GM12878 (cell line): ENCODE measurements around the gene C19orf47. TPM values are rescaled to one million over a fixed set of nuclear protein-coding genes. Genes with fewer than 3 reads are reported as not detected.

Experiments used
- ATAC-seq: fragments of 200-7000 bp; cut with Tn5 transposase; 3 replicates; pipeline ENCODE4 v1.9.1; 2020; ENCODE audit warnings: mild to moderate bottlenecking, moderate library complexity
- BruUV-seq: library from RNA; stranded (reverse); fragments of 400-500 nt; replicated peaks from 2 replicates; lab custom pipeline; 2021; lab: Mats Ljungman, UMichigan
- CTCF ChIA-PET: fragments of 300-600 bp; sonication (Branson Sonifier 250); formaldehyde crosslinking; extraction: SDS; loops from one replicate; lab custom pipeline; 2021; ENCODE audit warnings: inconsistent platforms; lab: Yijun Ruan, JAX
- POLR2A ChIA-PET: fragments of 350-600 bp; formaldehyde crosslinking; extraction: SDS; loops from one replicate; lab custom pipeline; 2021; ENCODE audit warnings: inconsistent platforms; lab: Charles Lee
- RAD21 ChIA-PET: fragments of 300-600 bp; sonication (Branson Sonifier 250); formaldehyde crosslinking; loops from one replicate; lab custom pipeline; 2023; ENCODE audit warnings: antibody characterized with exemption; ENCODE audit not compliant: unreplicated experiment; lab: Charles Lee
- SMC1A ChIA-PET: fragments of 300-600 bp; sonication (Branson Sonifier 250); formaldehyde crosslinking; loops from one replicate; lab custom pipeline; 2023; ENCODE audit not compliant: unreplicated experiment, uncharacterized antibody; lab: Charles Lee
- DNase-seq: peaks from one replicate; pipeline ENCODE4 v3.0.0-alpha.2; 2011; ENCODE audit warnings: low read depth, low spot score
- FAIRE-seq: peaks from 3 replicates; lab custom pipeline; 2011; peaks lifted over from hg19 to GRCh38; lab: Jason Lieb, UNC
- H2AFZ ChIP-seq: 2 replicates; pipeline ENCODE4 v1.6.0; 2011; ENCODE audit warnings: low read depth, low read length, control low read depth; ENCODE audit not compliant: control insufficient read depth
- H3K27ac ChIP-seq: 2 replicates; pipeline ENCODE4 v1.5.1; 2011; ENCODE audit warnings: control low read depth; ENCODE audit not compliant: control insufficient read depth, insufficient read depth
- H3K27me3 ChIP-seq, 2 experiments: replicated peaks in 1 of 2; 2 replicates each; pipeline versions ENCODE4 v1.6.0 to v1.6.1; 2011; ENCODE audit warnings: low read length in 1 of 2; ENCODE audit not compliant: control insufficient read depth in 2 of 2, insufficient read depth in 2 of 2
- H3K36me3 ChIP-seq, 2 experiments: 2 replicates each; pipeline ENCODE4 v1.5.1; 2011; ENCODE audit warnings: low read length in 1 of 2; ENCODE audit not compliant: control insufficient read depth in 2 of 2, insufficient read depth in 2 of 2
- H3K4me1 ChIP-seq: 2 replicates; pipeline ENCODE4 v1.6.1; 2011; ENCODE audit warnings: mild to moderate bottlenecking, low read length, moderate library complexity, mixed read lengths; ENCODE audit not compliant: control insufficient read depth, insufficient read depth
- H3K4me2 ChIP-seq: 2 replicates; pipeline ENCODE4 v1.6.0; 2011; ENCODE audit warnings: control low read depth; ENCODE audit not compliant: control insufficient read depth, insufficient read depth
- H3K4me3 ChIP-seq: fragments of 200-600 bp; sonication (generic); 2 replicates; pipeline ENCODE4 v1.5.1; 2016
- H3K79me2 ChIP-seq: 2 replicates; pipeline ENCODE4 v1.6.0; 2011; ENCODE audit warnings: low read length; ENCODE audit not compliant: control insufficient read depth, insufficient read depth
- H3K9ac ChIP-seq: 2 replicates; pipeline ENCODE4 v1.8.0; 2011; ENCODE audit warnings: low read length, control low read depth, mixed read lengths; ENCODE audit not compliant: control insufficient read depth, insufficient read depth
- H3K9me3 ChIP-seq: replicated peaks from 3 replicates; pipeline ENCODE4 v1.5.1; 2011; ENCODE audit warnings: mild to moderate bottlenecking, low read length; ENCODE audit not compliant: control insufficient read depth, insufficient read depth
- H4K20me1 ChIP-seq: 2 replicates; pipeline ENCODE4 v1.6.0; 2011; ENCODE audit not compliant: control insufficient read depth, insufficient read depth
- CBX5 ChIP-seq: sonication (generic); IDR thresholded peaks from 2 replicates; pipeline ENCODE4 v1.6.1; 2016; ENCODE audit warnings: low read depth, moderate library complexity, mild to moderate bottlenecking, inconsistent platforms
- FOS ChIP-seq: IDR thresholded peaks from 3 replicates; pipeline ENCODE4 v1.6.1; 2011; ENCODE audit warnings: borderline replicate concordance; ENCODE audit not compliant: insufficient read length; ENCODE audit errors: extremely low read depth
- GABPA ChIP-seq: IDR thresholded peaks from 2 replicates; pipeline ENCODE4 v1.6.1; 2014; ENCODE audit warnings: antibody characterized with exemption, low read depth, mild to moderate bottlenecking, inconsistent platforms
- IKZF2 ChIP-seq, 2 experiments: fragments of 450-650 bp; IDR thresholded peaks; 2 replicates each; pipeline ENCODE4 v1.6.1; 2017; ENCODE audit warnings: mild to moderate bottlenecking in 2 of 2, moderate library complexity in 2 of 2
- KAT2A ChIP-seq: conservative IDR thresholded peaks from 2 replicates; pipeline ENCODE4 v1.6.1; 2011; ENCODE audit warnings: low read depth, low read length; ENCODE audit not compliant: control insufficient read depth
- NBN ChIP-seq: fragments of 450-650 bp; IDR thresholded peaks from 2 replicates; pipeline ENCODE4 v1.6.1; 2016
- NFYA ChIP-seq: IDR thresholded peaks from 2 replicates; pipeline ENCODE4 v1.6.1; 2011; ENCODE audit warnings: low read depth, mild to moderate bottlenecking, low read length, improper control_type of control experiment, borderline replicate concordance
- PRDM15 ChIP-seq: fragments of 450-650 bp; formaldehyde crosslinking; IDR thresholded peaks from 2 replicates; pipeline ENCODE4 v1.4.0; 2020; ENCODE audit warnings: mild to moderate bottlenecking, moderate library complexity
- RUNX3 ChIP-seq: IDR thresholded peaks from 2 replicates; pipeline ENCODE4 v1.6.1; 2012; ENCODE audit warnings: low read length, inconsistent platforms
- SKIL ChIP-seq: fragments of 450-650 bp; IDR thresholded peaks from 2 replicates; pipeline ENCODE4 v1.6.1; 2017; ENCODE audit warnings: mild to moderate bottlenecking, low read depth, inconsistent platforms; ENCODE audit not compliant: poor library complexity, severe bottlenecking
- SMAD5 ChIP-seq: IDR thresholded peaks from 2 replicates; pipeline ENCODE4 v1.6.1; 2016; ENCODE audit warnings: antibody characterized with exemption, low read depth
- TAF1 ChIP-seq: IDR thresholded peaks from 2 replicates; pipeline ENCODE4 v1.6.1; 2011; ENCODE audit warnings: mild to moderate bottlenecking, low read depth, low read length, borderline replicate concordance
- TBL1XR1 ChIP-seq: IDR thresholded peaks from 2 replicates; pipeline ENCODE4 v1.6.1; 2012; ENCODE audit warnings: low read depth, low read length, improper control_type of control experiment
- TCF12 ChIP-seq: IDR thresholded peaks from 2 replicates; pipeline ENCODE4 v1.6.1; 2011; ENCODE audit warnings: low read depth, mild to moderate bottlenecking, low read length
- TCF3 ChIP-seq: IDR thresholded peaks from 2 replicates; pipeline ENCODE4 v1.6.1; 2012; ENCODE audit warnings: low read depth, mild to moderate bottlenecking, low read length, borderline replicate concordance; ENCODE audit not compliant: insufficient read depth
- USF2 ChIP-seq: IDR thresholded peaks from 2 replicates; pipeline ENCODE4 v1.6.1; 2011; ENCODE audit warnings: low read depth, low read length, improper control_type of control experiment, borderline replicate concordance
- WGBS: methylation state at CpG from one replicate; pipeline ENCODE4 v1.1.6; 2016; ENCODE audit warnings: low lambda C conversion rate; ENCODE audit not compliant: insufficient replicate concordance, insufficient coverage; ENCODE audit errors: missing lambda C conversion rate; 5-methylcytosine and 5-hydroxymethylcytosine counted together
- in situ Hi-C: fragments of 300-500 bp; cut with MboI; formaldehyde crosslinking; loops from 9 replicates; pipeline ENCODE4 v1.14.3; 2018; ENCODE audit warnings: mixed read lengths
- intact Hi-C: fragments of 100-400 bp; cut with micrococcal nuclease; formaldehyde crosslinking; loops from one replicate; pipeline ENCODE4 v1.14.2; 2022; ENCODE audit not compliant: unreplicated experiment
- polyA plus RNA-seq, 11 experiments: library from polyadenylated mRNA; depleted of rRNA in 4 of 11; unstranded in 6 of 11; stranded (reverse) in 5 of 11; fragments of >200 nt; fragmentation: Nextera tagmentation in 4 of 11; fragmentation: Illumina TruSeq in 1 of 11; extraction: Ambion mirVana in 4 of 11; extraction: Trizol in 1 of 11; gene quantifications; 1 replicate in 1 of 11; 2 replicates in 10 of 11; pipeline versions ENCODE4 v1.2.1 to v1.2.3, GENCODE V29; 2011 to 2016; ENCODE audit warnings: inconsistent platforms in 2 of 11, missing spikeins in 2 of 11, low read depth in 1 of 11
- total RNA-seq, 4 experiments: library from RNA; depleted of rRNA in 3 of 4; stranded (reverse); fragments of >200 nt in 3 of 4; fragmentation: Illumina TruSeq in 1 of 4; extraction: Trizol in 1 of 4; gene quantifications; 2 replicates each; pipeline versions ENCODE4 v1.2.1 to v1.2.3, GENCODE V29; 2013 to 2021

Gene C19orf47
- total and polyA plus RNA-seq, 10 of the 15 experiments (the other 5 are each of a cell fraction or from before 2014, with no cell fraction given): 0.11 to 29.1 (median 20.2) TPM

DNA sequence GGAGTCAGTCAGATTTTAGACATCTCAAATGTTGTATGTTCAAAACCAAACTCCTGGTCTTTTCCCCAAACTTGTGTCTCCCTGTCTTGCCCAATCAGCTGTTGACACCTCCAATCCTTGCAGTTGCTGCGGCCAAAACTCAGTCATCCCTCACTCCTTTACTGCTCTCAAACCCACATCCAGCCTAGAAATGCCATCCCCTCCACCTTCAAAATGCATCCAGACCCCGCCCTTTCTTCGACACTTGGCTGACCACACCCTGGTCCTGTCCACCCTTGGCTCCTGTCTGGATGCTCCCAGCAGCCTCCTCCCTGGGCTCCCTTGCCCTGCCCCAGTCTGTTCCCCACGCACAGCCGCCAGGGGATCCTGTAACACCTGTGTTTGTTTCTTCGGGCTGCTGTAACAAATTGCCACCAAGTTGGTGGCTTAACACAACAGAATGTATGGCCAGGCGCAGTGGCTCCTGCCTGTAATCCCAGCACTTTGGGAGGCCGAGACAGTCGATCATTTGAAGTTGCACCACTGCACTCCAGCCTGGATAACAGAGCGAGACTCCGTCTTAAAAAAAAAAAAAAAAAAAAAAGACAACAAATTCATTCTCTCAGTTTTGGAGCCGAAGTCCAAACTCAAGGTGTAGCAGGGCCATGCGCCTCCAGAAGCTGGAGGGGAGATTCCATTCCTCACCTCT lies 12.0 kb upstream of the C19orf47 start (continued):
- no peak for TF ChIP-seq NFYA

DNA sequence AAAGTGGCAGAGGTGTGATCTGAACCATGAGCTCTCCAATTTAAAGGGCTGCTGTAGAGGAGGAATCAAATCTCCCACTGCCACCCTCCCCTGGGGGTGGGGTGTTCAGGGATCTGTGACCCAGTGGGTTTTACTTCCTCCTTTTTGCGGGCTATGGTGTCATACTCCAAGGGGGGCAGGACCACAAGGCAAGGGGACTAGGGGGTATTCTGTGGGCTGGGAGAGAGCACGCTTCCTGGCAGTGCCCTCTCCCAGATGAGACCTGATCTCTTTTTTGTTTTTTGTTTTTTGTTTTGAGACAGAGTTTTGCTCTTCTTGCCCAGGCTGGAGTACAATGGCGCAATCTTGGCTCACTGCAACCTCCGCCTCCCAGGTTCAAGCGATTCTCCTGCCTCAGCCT lies 10.6 kb upstream of the C19orf47 start:
- no peaks in the 10 kb centered on the region for H3K27me3 ChIP-seq
- H3K4me2 ChIP-seq: peak overlapping the region; percentile 64
- DNase-seq (peak; percentile 76), ATAC-seq (peak; percentile 88), FAIRE-seq (peak; percentile 49)
- POLR2A ChIA-PET: no interaction called here
- in situ Hi-C loops (no loop called here), intact Hi-C loops (loop anchor here (5.0 kb wide), 2 partner anchors 44 to 59 kb away; no protein-coding TSS in a partner anchor)
- peak overlapping the region; percentile 52 for H3K27ac ChIP-seq
- no peak overlapping the region for H3K4me3 ChIP-seq
- no peaks in the 10 kb centered on the region for H4K20me1 ChIP-seq
- peaks cover 40% of the 10 kb centered on the region for H3K4me1 ChIP-seq
- H3K79me2 ChIP-seq: peaks cover 10% of the 10 kb centered on the region
- no peaks in the 10 kb centered on the region for H3K36me3 ChIP-seq
- H3K9ac ChIP-seq: no peak overlapping the region
- BruUV-seq: no TSS peak
- no peak overlapping the region for H2AFZ ChIP-seq
- SMC1A ChIA-PET: interaction anchor here (1.0 kb wide), 1 partner anchor 106 kb away, joined by 3 read pairs; no protein-coding TSS in a partner anchor
- RAD21 ChIA-PET: interaction anchor here (0.6 to 1.0 kb wide), 4 partner anchors 10 to 107 kb away, joined by 3 to 4 read pairs (median 4); partner anchors contain the start of genes AKT2, BLVRB, C19orf47 and PLD3
- CTCF ChIA-PET: interaction anchor here (0.6 to 1.0 kb wide), 4 partner anchors 11 to 276 kb away, joined by 3 read pairs; partner anchors contain the start of gene C19orf47
- 28% methylated on average over 5 of the region's 5 CpGs for WGBS
- no peaks in the 10 kb centered on the region for H3K9me3 ChIP-seq
- TF ChIP-seq GABPA (no peak), RUNX3 (peak; percentile 98), FOS (no peak), TCF3 (no peak), PRDM15 (CRISPR knock-in tag) (no peak), TCF12 (0 out of 2 replicates have a peak, but pooled peaks have one; percentile 33), CBX5 (no peak), USF2 (no peak), SMAD5 (no peak), TBL1XR1 (peak; percentile 16; the same call in 1 of the 2 replicates), IKZF2 (IDR thresholded peaks at IDR 0.05) (peak; percentile 94 to 95), SKIL (no peak), TAF1 (no peak), KAT2A (no peak), NBN (peak; percentile 85)
